T-helper 22 cell (primary cell): Measurements from ENCODE around the gene SLC25A14.
"Not testable (repeated sequence)": the region's sequence is repeated elsewhere in the genome, so short reads cannot be mapped to it uniquely, and the experiment has no call there.

ENCODE experiments used
- DNase-seq: peaks from one replicate; pipeline ENCODE4 v3.0.0-alpha.2; 2020; ENCODE audit warnings: low read depth

SLC25A14 gene

GRCh38 chrX:130339408-130340222, at the start of gene SLC25A14:
Gene SLC25A14 (plus strand): TSS chrX:130339919. CDS start chrX:130340279, 360 bp downstream.
- peak; percentile 57 for DNase-seq

GRCh38 chrX:130295519-130296296, 44.0 kb upstream of the SLC25A14 start:
- no peak for DNase-seq

DNA sequence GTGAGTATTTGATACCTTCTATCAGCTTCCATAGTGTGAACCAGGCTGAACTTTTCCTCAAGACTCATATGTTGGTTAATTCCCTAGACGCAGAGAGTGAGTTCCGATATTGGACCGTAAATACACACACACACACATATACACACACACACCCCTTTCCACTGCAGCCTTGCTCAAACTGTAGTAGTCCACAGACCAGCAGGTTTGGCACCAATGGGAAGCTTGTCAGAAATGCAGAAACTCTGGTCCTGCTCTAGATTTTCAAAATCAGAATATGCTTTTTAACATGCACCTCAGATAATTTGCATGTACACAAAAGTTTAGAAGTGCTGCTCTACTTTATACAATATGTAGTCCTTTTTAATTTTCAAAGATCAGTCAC, 43.4 kb upstream of the SLC25A14 start:
- no peak for DNase-seq

GRCh38 chrX:130296743-130297142, 43.0 kb upstream of the SLC25A14 start:
- DNase-seq = no peak

DNA sequence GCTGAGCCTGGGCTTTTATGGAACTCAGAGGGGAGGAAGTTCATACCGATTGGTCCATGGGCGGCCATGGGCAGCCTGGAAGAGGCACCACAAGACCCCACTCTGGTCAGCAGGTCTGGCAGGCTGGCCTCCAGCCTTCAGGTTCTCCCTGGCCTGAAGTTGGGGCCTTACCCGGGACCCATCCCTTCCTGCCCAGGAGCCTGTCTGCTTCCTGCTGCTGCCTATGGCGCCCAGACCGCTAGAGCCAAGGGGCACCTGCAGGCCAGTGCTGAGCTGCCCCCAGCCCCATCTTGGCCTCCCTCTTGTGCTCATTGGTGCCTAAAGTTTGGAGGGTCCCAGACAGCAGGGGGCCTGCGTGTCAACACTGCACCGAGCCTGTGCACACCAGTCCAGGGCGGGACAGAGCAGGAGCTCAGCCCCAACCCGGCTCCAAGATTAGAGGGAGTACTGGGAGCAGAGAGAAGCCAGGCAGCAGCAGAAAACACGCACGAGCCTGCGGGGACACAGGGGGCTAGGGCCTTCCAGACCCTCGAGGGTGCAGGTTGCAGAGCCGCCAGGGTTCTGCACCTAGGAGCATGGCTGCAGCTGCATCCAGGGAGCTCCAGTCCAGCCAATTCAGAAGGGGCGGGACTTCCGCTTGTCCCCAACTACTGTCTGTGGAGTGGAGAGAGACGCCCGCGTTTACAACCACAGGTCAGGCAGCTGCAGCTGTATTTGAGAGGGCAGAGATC, 40.3 kb upstream of the SLC25A14 start:
- no peak for DNase-seq

DNA sequence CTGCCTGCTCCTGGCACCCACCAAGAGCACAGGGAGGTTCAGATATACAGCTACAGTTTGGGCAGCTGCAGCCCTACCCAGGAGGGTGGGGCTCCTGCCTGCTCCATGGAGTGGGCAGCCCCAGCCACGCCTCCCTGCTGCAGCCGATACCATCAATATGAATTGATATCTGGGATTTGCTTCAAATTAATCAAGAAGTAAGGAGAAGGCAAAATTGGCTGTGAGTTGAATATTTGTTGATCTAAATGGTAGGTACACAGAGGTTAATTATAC, 39.8 kb upstream of the SLC25A14 start:
- DNase-seq = no peak

- DNase-seq = no peak
Observed at GRCh38 chrX:130301405-130301804, 38.3 kb upstream of the SLC25A14 start.

DNA sequence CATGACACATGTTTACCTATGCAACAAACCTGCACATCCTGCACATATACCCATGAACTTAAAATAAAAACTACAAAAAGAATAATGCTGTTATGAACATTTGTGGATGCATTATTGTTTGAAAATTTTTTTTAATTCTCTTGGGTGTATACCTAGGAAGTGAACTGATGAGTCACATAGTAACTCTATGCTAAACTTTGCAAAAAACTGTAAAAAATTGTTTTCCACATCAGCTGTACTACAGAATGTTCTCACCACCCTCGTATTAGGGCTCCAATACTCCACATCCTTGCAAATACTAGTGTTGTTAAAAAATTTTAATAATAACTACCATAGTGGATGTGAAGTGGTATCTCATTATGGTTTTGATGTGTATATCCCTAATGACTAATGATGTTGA, 37.7 kb upstream of the SLC25A14 start:
- no peak for DNase-seq

GRCh38 chrX:130304587-130305368, 34.9 kb upstream of the SLC25A14 start:
- no peak for DNase-seq

DNA sequence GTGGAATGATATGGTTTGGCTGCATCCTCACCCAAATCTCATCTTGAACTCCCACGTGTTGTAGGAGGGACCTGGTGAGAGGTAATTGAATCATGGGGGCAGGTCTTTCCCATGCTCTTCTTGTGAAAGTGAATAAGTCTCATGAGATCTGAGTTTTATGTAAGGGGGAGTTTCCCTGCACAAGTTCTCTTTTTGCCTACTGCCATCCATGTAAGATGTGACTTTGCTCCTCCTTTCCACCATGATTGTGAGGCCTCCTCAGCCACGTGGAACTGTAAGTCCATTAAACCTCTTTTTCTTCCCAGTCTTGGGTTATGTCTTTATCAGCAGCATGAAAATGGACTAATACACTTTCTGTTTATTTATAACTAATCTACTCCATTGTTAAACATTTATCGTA, 19.8 kb upstream of the SLC25A14 start:
- not testable (repeated sequence) for DNase-seq

GRCh38 chrX:130321550-130321949, 18.2 kb upstream of the SLC25A14 start:
- no peak for DNase-seq

GRCh38 chrX:130330146-130330545, 9.6 kb upstream of the SLC25A14 start:
- DNase-seq = no peak

DNA sequence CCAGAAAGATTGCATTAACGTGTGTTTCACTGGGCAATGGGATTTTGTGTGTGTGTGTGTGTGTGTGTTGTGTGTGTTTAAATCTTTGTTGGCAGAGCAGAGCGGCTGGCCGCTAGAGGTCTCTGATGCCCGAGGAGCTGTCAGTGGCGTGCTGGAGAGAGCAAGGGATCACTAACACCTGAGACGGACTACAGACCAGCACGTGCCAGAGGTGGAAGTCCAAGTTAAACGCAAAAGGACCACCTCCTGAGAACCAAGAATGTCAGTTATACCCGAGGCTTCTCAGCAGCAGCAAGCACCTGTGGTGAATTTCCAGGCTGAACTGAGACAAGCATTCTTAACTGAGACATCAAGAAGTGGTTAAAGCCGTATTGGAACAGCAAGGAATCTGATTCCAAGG, 9.0 kb upstream of the SLC25A14 start:
- DNase-seq = no peak

- no peak for DNase-seq
Observed at GRCh38 chrX:130336531-130336930, 3.2 kb upstream of the SLC25A14 start.

- not testable (repeated sequence) for DNase-seq
Observed at GRCh38 chrX:130338869-130339268, 850 bp upstream of the SLC25A14 start.

- no peak for DNase-seq
Observed at GRCh38 chrX:130340271-130340670, 552 bp downstream of the SLC25A14 start.

DNA sequence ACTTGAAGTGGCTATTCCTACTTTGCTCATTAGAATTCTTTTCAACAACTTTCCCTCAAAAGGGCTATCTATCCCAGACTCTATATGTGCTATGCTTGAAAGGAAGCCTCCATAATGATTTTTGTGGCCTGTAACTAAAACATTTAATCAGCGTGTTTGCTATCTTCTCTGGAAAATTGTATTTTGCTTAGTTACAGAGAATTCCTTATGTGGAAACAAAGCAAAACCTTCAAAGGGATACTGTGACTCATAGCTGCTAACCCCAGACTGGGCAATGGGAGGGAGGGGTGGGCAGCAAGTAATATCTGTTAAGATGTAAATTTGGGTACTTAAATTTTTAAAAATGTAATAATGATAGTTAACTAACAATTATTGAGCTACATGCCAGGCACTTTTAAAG, 3.7 kb downstream of the SLC25A14 start:
- no peak for DNase-seq

DNA sequence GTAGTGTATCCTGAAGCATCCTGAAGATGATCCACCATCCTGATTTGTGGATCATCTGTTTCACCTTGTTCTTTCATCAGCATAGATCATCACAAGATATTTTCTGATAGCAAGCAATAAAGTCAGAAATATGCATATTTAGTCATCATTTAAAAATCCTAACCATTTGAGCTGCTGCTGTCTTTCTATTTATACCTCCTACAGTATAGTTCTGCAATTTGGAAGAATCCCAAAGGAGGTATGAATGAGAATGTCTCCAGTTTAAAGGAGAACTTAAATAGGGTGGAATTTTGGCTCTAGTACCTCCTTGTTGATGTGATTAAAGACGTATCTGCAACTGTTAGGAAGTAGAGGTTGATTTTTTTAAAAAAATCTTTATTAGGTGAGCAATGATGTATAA, 7.6 kb downstream of the SLC25A14 start:
- DNase-seq = no peak

GRCh38 chrX:130351567-130351966, 11.8 kb downstream of the SLC25A14 start:
- DNase-seq = no peak

DNA sequence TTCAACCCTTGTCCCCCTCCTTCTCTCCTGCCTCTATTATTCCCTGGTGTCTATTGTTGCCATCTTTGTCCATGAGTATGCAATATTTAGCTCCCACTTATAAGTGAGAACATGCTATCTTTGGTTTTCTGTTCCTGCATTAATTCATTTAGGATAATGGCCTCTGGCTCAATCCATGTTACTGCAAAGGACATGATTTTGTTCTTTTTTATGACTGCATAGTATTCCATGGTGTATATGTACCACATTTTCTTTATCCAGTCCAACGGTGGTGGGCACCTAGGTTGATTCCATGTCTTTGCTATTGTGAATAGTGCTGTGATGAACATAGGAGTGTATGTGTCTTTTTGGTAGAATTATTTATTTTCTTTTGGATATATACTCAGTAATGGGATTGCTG, 12.3 kb downstream of the SLC25A14 start:
- not testable (repeated sequence) for DNase-seq

DNA sequence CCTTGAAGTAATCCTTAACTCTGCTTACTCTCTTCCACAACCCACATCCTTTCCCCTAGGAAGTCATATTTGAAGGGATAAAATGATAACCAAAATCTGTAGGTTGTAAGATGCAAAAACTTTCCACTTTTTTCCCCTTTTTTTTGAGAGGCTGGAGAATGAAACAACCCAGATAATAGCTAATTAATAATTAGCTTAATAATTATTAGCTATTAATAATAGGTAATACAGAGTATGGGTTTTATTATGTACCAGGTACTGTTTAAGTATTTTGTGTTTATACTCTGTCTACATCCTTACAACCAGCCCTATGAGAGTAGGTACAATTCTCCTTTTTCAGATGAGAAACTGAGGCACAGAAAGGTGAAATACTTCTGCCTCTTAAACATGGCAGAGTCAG, 36.4 kb downstream of the SLC25A14 start:
- no peak for DNase-seq

GRCh38 chrX:130378024-130378669, 38.4 kb downstream of the SLC25A14 start:
- DNase-seq = no peak
